ENCODE measurements around the gene GPD1.
"Not testable (repeated sequence)": the region's sequence is repeated elsewhere in the genome, so short reads cannot be mapped to it uniquely, and the experiment has no call there.

Gene GPD1

DNA sequence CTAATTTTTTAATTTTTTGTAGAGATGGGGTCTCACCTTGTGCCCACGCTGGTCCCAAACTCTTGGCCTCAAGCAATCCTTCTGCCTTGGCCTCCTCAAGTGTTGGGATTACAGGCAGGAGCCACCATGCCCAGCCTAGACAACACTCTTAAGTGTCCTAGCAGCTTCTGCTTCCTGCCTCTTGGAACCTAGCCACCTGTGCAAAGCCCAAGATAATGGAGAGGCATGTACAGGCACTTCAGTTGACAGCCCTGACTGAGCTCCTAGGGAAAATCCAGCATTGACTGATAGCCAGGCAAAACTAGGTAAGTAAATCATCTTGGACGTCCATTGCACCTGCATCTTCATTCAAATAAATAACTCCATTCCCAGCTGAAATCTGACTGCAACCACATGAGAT is 23.7 kb downstream of the GPD1 start:
- DNase-seq (no peak), ATAC-seq (no peak)

DNA sequence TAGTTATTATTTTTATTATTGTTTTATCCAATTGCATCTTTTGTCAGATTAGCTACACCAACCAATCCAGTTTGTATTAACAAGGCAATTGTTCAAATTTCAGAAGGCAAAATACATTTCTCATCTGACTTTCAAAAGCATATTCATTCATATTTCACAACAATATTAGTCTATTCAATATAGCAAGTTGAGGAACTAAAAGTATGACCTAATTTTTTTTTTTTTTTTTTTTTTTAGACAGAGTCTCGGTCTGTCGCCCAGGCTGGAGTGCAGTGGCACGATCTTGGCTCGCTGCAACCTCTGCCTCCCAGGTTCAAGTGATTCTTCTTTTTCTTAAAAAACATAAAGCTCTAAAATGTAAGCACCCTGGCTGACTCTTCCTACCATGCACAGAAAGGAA is 25.5 kb downstream of the GPD1 start:
- DNase-seq (no peak), ATAC-seq (no peak)

DNA sequence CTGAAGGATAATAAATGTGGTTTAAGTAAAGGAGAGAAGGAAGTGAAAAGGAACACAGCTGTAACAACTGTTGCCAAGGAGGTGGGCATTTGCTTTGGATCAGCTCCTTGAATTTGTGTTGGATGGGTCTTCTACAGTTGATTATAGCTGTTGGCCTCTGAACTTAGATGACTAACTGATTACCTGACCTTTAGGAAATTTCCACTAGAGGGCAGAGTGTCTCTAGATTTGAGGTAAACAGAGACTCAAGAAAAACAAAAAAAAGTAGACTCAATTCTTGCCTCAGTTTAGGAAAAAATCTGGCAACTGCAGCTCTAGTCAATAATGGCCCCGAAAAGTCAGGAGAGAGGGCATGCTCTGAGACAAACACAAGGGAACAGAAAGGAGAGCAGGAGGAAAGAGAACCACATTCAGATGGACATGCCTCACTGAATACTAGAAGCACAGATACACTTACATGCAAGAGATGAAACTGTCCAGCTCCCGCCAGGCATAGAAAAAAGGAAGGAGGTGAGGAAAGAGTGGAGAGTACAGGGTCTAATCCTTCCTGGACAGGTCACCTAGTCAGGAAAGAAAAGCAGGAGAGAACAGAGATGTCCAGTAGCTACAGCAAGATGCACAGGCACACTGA is 28.8 kb downstream of the GPD1 start:
- DNase-seq (no peak), ATAC-seq (no peak)

DNA sequence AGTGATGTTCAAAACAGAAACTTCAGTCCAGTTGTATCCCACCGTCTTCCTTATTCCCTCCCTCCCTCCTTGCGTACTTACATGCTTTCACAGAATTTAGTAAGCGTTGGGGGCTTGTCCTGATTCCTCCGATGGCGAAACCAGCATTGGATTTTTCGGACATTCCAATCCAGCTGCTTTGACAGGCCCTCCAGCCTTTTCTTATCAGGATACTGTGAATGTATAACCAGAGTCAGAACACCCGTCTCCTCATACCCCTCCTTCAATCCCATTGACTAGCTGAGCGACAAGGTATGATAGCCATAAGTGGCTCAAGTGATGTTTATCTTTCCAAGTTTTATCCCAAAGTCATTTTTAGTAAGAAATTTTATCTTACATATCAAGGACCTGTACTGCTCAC is 39.2 kb downstream of the GPD1 start:
- no peak for ATAC-seq
- no peak for DNase-seq

DNA sequence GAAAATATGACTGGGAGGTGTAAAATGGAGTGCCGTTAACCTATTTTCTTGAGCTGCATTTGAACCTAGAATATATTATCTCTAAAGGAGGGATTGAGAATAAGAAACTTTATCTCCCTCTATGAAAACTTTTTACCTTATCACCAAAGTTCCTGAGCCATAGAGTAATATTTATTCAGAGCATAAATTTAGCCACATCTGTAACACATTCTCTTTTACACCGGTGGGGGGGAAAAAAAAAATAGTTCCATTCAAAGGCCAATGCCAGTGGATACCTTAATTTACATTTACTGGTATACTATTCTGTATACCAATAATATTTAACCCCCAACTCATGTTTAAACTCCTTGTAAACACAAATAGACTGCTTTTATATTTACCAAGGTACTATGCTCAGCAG is 41.6 kb downstream of the GPD1 start:
- ATAC-seq = no peak
- no peak for DNase-seq

DNA sequence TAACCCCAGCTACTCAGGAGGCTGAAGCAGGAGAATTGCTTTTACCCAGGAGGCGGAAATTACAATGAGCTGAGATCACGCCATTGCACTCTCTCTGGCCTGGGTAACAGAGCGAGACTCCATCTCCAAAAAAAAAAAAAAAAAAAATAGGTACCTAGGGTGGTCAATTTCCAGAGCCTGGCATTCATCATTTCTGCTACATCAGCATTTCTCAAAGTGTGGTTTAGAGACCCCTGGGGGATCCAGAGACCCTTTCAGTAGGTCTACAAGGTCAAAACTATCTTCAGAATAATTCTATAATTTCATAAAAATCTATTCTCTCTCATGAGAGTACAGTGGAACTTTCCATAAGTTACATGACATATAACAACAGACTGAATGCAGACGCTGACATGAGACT is 43.5 kb downstream of the GPD1 start:
- no peak for ATAC-seq
- DNase-seq = no peak

DNA sequence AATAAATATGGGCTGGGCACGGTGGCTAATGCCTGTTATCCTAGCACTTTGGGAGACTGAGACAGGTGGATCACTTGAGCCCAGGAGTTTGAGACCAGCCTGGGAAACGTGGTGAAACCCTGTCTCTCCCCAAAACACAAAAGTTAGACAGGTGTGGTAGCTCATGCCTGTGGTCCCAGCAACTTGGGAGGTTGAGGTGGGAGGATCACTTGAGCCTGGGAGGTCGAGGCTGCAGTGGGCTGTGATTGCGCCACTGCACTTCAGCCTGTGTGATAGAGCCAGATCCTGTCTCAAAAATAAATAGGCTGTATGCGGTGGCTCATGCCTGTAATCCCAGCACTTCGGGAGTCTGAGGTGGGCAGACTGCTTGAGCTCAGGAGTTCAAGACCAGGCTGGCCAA is 44.2 kb downstream of the GPD1 start:
- ATAC-seq = not testable (repeated sequence)

DNA sequence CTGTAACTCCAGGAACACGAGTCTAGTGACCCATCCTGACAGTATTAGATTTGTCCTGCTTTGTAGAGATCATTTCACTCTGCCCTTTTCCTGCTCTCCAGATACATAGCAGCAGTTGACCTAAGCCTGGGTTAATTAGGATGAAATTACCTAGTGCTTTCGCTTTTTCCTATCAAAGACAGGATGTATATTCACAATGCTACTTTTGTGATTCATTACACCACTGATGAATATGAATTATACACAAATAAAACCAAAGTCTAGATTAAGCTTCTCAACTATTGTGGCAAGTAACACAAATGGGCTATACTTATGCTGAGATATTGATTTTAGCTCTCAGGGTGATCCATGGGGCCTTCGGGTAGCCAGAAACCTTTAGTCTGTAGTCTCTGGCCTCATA is 45.5 kb downstream of the GPD1 start:
- DNase-seq = no peak
- peak; percentile 32 for ATAC-seq

More for the DNA sequence above, 44.2 kb downstream of the GPD1 start:
- DNase-seq = not testable (repeated sequence)

DNA sequence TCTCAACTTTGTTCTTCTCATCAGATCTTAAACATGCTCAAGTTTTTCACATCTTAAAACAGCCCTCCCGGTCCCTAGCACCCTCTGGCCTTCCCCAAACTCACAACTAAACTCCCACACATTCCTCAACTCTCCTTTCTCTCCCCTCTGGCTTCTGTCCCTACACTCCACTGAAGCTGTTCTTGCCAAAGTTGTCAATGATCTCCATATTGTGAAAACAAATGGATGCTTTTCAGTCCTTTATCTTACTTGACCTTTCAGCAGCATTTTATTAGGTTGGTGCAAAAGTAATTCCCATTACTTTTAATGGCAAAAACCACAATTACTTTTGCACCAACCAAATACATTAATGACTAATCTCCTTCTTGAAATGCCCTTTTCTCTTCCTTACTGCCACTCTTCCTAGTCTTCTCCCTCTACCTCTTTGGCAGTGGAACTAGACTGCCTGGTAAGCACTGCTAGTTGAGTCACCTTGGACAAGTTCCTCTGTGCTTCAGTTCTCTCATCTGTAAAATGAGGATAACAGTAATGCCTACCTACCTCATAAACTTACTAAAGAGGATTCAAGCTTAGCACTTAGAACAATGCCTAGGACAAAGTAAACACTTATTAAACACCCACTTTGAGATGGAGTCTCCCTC is 47.4 kb downstream of the GPD1 start:
- DNase-seq (no peak), ATAC-seq (no peak)

DNA sequence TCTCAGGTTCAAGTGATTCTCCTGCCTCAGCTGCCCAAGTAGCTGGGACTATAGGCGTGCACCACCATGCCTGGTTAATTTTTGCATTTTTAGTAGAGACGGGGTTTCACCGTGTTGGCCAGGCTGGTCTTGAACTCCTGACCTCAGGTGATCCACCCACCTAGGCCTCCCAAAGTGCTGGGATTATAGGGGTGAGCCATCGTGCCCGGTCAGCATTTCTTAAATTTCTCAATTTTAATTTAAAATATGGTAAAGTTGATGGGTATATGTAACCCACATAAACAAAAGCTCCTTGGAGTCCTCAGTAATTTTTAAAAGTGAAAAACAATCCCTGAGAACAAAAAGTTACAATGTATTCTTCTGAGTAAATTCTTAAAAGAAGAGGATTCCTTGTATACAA is 51.1 kb downstream of the GPD1 start:
- not testable (repeated sequence) for ATAC-seq, DNase-seq

DNA sequence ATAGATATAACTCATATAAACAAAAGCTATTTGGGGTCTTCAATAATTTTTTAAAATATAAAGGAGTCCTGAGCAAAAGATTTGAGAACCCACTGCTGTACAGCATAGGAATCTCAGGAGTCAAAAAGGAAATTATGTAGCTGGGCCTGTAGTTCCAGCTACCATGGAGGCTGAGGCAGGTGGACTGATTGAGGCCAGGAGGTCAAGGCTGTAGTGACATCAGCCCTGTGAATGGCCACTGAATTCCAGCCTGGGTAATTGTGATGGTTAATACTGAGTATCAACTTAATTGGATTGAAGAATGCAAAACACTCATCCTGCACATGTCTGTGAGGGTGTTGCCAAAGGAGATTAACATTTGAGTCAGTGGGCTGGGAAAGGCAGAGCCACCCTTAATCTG is 52.8 kb downstream of the GPD1 start:
- ATAC-seq (no peak), DNase-seq (no peak)

DNA sequence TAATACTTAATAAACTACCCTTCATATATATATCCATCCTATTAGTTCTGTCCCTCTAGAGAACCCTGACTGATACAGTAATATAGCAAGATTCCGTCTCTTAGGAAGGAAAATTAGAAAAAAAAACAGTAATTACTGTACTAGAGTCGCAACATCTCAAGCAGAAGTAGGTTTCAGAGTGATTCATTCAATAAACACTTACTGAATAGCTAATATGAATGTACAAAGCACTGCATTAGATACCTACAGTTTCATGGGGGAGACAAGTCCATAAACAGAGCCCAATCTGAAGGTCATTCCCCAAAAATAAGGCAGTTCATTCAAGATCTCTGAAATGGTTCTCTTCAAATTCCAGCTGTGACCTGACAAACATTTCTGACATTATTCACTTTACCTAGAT is 53.5 kb downstream of the GPD1 start:
- no peak for ATAC-seq
- no peak for DNase-seq

DNA sequence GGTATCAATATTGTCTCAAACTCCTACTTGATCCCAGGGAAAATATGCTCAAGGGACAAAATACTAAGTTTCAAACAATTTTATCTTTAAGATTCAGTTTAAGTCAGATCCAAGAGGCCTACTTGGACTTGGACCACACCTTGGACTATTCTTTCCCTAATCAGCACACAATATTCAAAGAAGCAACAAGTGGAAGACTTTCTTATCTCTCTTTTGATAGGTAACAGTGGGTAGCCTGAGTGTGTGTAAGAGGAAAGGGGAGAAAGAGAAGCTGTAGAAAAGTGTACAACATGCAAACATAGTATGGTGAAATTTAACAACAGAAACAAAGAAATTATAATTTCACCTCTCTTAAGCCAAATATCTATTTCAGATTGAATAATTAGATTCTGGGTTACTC is 56.8 kb downstream of the GPD1 start:
- no peak for ATAC-seq
- no peak for DNase-seq
